GM19240 (cell line): ENCODE data around the gene PAFAH1B1.
"Not testable (repeated sequence)": the region's sequence is repeated elsewhere in the genome, so short reads cannot be mapped to it uniquely, and the experiment has no call there.

Experiments used
- DNase-seq: peaks from one replicate; pipeline ENCODE4 v3.0.0; 2011; ENCODE audit warnings: low spot score; ENCODE audit not compliant: insufficient read length

The PAFAH1B1 gene

GRCh38 chr17:2689411-2690164 is 96.1 kb downstream of the PAFAH1B1 start:
- DNase-seq, result no peak

DNA sequence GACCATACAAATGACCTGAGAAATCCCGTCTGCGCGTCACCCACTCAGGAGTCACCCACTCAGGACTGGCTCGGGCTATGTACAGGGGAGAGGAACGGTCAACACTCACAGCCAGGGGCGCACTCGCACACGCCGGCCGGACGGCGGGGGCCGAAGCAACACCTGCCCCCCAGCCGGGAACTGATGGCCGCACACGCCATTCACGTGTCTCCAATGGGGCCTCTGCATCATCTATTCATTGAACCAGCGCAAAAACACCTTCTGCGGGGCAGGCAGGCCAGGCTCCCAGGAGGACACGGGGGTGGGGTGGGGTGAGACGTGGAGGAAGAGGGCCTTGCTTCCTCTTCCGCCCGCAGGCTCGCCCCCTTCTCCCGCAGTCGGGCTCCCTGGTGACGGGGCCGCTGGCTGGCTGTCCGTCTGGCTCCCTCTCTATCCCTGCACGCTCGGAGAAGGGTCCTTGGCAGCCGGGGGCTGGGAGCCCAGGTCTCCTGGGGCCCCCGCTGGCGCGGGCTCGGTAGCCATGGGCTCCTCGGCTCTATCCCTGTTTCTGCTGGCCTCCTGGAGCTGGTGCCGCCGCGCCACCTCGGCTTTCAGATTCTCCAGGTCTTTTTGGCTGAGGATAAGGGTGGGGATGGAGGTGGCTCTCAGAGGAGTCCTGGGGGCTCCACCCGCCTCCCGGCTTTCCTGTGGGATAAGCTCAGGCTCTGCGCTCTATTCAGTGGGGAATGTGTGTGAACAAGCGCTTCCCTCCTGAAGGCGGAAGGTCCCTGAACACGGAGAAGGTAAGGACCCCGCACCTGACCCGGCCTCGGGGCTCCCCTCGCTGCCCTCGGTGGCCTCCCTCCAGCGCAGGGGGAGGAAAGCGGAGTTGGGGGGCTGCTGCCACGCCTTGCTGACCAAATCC is 97.0 kb downstream of the PAFAH1B1 start:
- DNase-seq, result peak; percentile 0

GRCh38 chr17:2691069-2691871 is 97.8 kb downstream of the PAFAH1B1 start:
- DNase-seq, result no peak

DNA sequence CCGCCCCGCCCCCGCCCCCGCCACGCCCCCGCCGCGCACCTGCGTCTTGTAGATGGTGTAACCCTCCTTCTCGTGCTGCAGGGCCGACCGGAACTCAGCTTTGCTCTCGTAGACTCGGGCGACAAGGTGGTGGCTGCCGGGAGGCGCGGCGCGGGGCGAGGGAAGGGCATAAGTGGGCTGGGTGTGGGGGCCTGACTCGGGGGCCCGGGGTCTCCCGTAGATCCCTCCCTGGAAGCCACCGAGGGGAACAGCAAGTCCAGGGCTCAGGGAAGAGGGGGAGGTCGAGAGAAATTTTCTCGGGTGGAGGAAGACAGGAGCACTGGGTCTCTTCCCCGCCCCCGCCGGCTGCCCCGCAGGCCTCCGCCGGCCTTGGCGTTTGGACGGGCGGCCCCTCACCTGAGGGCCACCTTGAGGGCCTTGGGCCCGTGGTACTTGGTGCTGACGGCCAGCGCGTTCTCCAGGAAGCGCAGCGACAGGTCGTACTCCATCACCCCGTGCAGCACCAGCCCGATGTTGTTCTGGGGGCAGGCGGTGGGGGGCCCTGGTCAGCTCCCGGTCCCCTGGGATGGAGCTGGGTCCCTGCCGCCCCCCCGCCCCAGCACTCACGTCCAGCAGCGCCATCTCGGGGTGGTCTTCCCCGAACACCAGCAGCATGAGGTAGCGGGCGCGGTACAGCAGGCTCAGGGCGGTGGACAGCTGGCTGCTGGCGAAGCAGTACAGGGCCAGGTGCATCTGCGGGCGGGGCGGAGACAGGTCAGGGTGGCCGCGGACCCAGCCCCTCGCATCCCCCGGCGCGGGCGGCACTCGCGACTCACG is 98.7 kb downstream of the PAFAH1B1 start:
- no peak for DNase-seq

DNA sequence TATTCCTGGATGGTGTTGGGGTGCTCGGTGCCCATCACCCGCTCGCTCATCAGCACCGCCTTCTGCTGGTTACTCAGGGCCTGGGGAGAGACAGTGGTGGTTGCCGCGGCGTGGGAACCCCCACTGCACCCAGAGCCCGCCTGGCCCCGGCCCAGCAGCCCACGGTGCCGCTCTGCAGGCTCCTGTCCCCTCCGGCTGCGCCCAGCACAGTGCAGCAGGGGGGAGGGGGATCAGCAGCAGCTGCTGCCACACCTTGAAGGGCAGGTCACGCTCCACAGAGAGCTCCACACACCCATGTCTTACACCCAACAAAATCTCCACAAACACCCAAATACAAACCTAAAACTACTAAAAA is 99.3 kb downstream of the PAFAH1B1 start:
- DNase-seq, result no peak

DNA sequence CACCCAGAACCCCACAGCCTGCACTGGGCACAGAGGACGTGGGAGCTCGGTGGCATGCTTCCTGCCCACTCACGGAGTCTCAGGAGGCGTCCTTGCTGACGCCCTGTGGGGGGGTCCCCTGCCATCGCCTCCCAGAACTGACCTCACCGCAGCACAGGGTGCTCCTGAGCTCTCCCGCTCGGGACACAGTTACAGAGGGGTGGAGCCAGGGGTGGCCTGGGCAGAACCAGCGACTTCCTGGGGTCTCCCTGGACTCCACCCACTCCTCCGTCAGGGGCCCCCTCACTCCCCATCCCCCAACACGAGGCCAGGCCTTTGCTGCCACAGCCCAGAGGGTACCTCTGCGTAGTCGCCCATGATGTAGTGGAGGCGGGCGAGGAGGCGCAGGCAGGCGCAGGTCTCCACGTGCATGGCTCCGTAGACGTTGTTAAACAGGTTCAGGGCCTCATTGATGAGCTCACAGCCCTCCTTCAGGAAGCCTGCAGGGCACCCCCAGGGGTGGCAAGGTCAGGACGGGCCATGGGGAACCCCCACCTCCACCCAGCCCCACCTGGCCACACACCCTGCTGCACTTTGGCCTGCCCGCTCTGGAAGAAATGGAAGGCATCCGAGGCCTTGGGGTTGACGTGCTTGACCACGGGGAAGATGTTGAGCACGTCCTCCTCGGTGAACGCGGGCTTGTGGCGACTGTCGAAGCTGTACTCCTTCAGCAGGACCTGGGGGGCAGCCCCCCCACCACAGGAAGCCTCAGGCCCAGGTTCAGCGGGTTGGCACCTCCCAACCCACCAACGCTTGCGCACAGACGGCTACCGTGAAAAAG is 100.3 kb downstream of the PAFAH1B1 start:
- no peak for DNase-seq

DNA sequence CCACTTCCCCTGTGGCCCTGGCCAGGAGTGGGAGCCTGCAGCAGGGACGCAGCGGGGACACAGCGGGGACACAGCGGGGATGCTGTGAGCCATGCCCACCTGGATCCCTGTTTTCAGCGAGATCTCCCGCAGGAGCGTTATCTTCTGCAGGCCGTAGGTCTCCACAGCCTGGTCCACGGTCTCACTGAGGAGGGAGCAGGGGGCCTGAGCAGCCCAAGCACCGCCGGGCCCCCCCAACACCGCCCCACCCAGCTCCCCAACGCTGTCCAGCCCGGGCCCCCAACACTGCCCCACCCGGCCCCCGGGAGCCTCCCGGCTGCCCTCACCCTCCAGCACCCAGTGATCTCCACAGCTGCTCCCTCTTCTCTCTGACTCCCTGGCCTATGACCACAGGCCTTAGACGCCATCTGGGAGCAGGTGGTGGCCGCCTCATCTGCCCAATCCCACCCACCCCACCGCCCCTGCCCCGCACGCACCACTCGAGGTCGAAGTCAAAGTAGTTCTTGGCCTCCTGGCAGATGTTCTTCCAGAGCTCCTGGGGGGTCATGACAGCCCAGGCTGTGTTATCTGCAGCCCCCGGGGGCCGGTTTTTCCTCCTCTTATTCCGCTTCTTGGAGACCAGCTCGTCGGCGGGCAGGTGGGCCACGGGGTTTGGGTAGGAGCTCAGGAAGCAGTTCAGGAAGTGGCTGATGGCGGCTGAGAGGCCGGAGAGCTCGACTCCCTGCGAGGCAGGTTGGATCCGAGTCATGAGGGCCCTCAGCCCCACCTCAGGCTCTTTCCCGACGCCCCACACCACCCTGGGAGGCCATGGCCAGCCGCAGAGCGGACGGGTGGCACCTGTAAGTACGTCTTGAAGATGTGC is 101.2 kb downstream of the PAFAH1B1 start:
- DNase-seq, result no peak

DNA sequence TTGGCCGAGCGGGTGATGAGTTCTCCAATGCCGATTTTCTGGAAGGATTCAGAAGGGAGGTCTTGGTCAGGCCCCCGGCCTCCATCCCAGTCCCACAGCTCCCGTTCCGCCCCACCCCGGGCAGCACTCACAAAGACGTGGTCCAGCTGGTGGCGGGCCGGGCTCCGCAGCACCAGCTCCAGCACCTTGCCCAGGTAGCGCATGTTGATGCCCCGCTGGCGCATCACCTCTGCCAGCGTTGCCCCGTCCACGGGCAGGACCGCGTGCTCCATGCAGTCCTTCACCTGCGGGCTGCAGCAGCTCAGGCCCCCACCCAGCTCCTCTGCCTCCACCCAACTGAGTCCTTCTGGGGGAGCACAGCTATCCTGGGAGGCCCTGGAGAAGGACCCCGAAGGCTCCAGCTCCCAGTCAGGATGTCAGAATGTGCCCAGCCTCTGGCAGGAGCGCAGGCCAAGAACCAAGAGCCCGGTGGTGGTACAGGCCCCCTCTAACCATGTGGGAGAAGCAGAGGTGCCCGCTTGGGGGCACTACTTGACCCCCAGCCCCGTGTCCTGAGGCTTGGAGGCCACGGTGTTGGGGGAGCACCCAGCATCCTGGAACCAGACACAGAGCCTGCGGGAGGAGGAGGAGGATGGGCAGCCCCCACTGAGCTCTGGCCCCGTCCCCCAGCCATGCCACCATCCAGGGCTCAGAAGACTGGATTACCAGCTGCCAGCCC is 101.9 kb downstream of the PAFAH1B1 start:
- no peak for DNase-seq

DNA sequence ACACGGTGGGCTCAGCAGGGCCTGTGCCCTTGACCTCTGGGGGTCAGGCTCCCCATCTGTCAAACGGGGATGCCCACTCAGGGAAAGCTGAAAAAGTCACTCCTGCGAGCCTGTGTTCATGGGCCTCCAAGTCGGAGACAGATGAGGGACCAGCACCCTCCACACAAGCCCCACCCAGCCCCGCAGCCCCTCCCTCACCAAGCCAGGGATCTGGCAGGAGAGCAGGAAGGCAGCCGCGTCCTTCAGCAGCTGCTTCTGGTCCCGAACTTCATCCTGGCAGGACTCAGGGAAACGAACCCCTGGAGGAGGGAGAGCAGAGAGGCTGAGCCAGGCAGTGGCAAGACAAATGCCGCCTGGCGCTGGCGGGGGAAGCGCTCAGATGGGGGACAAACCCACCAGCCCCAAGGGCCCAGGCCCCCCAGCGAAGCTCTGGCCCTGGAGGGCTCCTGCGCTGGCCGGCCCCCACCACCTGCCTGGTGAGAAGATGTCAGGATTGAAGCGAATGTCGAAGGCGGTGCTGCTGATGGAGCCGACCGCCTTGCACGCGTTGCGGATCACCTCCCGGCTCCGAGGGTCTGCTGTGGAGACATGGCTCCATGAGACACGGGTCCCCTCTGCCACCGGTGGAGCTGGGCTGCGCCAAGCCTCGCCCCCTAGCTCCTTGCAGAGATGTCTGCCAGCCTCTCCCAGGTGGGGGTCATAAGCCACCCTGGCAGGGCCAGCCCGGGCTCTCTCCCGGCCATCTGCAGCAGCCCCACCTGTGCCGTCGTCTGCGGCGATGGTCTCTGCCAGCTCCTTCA is 102.7 kb downstream of the PAFAH1B1 start:
- no peak for DNase-seq

DNA sequence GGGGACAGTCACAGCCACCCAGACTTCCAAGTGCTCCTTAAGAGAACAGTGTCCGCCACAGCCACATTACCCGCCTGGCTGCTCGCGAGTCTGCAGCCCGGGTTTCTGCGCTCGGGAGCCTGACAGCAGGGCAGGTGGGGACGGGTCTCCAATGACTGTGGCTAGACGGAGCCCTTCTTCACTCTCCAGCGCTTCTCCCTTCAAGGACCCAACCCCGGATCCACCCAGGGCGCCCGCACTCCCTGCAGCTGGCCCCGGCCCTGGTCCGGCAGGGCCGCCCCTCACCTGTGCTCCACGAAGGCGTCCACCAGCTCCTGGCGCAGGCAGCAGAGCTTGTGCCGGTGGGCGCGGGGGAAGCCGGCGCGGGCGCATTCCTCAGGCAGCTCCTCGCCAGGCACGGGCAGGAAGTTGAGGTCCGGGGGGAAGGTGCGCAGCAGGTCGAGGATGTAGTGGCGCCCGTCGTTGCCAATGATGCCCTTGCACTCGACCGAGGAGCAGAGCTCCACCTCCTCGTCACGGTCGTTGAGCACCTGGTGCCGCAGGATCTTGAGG is 104.2 kb downstream of the PAFAH1B1 start:
- peak; percentile 1 for DNase-seq

DNA sequence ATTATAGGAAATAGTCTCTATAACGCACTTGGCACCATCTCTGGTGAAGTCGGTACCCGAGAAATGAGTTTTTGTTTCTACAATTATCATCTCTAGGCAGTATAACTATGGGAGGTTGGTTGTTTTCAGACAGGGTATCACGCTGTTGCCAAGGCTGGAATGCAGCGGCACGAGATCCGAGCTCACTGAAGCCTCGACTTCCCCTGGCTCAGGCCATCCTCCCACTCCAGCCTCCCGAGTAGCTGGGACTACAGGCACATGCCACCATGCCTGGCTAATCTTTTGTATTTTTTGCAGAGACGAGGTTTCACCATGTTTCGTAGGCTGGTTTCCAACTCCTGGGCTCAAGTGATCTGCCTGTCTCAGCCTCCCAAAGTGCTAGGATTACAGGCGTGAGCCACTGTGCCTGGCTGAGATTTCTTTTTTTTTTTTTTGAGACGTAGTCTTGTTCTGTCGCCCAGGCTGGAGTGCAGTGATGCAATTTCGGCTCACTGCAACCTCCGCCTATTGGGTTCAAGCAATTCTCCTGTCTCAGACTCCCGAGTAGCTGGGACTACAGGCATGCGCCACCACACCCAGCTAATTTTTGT is 105.9 kb downstream of the PAFAH1B1 start:
- not testable (repeated sequence) for DNase-seq

DNA sequence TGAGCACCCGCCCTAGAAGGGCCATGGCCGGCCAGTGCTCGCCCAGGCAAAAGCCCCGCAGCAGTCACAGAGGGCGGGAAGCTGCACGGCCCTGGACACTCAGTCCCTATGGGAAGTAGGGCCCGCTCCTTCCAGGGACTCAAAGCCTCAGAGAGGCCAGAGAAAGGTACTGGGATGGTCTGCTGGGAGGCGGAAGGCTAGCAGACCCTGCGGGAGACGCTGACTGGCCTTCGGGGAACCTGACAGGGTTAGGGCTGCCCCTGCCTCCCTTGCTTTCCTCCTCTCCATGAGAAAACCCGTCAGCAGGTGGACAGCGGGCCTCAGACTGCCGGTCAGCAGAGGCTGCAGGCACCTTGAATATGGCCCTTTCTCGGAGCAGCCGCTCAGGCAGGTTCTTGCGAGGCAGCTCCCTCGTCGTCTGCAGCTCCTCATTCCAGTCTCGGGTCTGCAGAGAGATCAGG is 106.6 kb downstream of the PAFAH1B1 start:
- DNase-seq, result no peak

GRCh38 chr17:2700491-2701141 is 107.2 kb downstream of the PAFAH1B1 start:
- no peak for DNase-seq

DNA sequence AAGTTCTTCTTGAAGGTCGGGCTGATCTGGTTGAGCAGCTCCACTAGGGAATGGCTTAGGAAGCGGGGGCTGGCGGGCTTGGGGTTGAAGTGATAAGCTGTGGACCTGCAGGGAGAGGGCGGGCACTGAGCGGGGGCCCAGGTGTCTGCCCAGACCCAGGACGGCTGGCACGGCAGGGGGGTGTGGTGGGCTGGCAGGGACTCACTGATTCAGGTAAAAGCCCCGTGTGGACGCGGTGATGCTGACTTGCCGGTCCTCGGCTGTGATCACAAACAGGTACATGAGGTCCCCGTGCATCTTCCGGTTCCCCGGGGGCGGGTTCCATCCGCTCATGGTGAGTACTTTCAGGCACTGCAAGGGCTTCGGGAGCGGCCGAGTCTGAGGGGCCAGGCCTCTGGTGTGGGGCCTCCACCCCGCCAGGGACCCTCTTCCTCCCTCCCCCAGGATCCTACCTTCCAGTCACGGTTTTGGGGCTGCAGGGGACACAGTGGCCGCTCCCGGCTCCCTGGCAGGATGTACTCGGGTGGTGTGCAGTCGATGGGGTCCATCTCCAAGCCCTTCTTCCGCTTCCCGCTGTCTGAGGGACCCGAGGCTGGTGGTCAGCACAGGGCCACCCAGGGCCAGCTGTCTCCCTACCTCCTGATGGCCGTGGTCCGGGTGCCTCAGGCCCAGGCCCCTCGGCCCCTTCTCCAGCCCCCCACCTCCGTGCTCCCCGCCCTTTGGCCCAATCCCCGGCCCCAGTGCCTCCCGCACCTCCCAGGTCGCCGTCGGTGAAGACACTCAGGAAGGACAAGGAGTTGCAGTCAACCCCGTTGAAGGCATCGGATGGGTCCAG is 107.9 kb downstream of the PAFAH1B1 start:
- DNase-seq, result no peak

GRCh38 chr17:2701996-2702741 is 108.7 kb downstream of the PAFAH1B1 start:
- DNase-seq, result no peak
